Liver (tissue), 9 donors: Measurements from ENCODE around the gene TRAPPC2L. TPM values are rescaled to one million over a fixed set of nuclear protein-coding genes. Genes with fewer than 3 reads are reported as not detected.

Source experiments
- DNase-seq: peaks from one replicate; pipeline ENCODE4 v3.0.0-alpha.2; 2017; ENCODE audit warnings: low spot score
- H3K27ac ChIP-seq, 2 donors: one replicate each; pipeline ENCODE4 v1.7.0; 2013; ENCODE audit warnings: inconsistent platforms in 2 of 2, low read length in 2 of 2, control low read depth in 1 of 2, low read depth in 1 of 2, mild to moderate bottlenecking in 1 of 2
- H3K27me3 ChIP-seq, 4 donors: one replicate each; pipeline versions ENCODE4 v1.6.1 to v1.7.0; 2013; ENCODE audit warnings: low read length in 3 of 4, inconsistent platforms in 1 of 4, mild to moderate bottlenecking in 1 of 4, moderate library complexity in 1 of 4; ENCODE audit not compliant: control insufficient read depth in 4 of 4, insufficient read depth in 4 of 4
- H3K36me3 ChIP-seq, 4 donors: one replicate each; pipeline versions ENCODE4 v1.6.1 to v1.7.0; 2013; ENCODE audit warnings: low read length in 3 of 4, mild to moderate bottlenecking in 3 of 4, low read depth in 1 of 4, moderate library complexity in 1 of 4; ENCODE audit not compliant: control insufficient read depth in 4 of 4, insufficient read depth in 3 of 4
- H3K4me1 ChIP-seq, 4 donors: one replicate each; pipeline versions ENCODE4 v1.6.1 to v1.7.0; 2013; ENCODE audit warnings: low read length in 3 of 4, mild to moderate bottlenecking in 3 of 4, moderate library complexity in 1 of 4; ENCODE audit not compliant: control insufficient read depth in 4 of 4, insufficient read depth in 4 of 4
- H3K4me3 ChIP-seq, 3 donors: one replicate each; pipeline versions ENCODE4 v1.6.1 to v1.7.0; 2013; ENCODE audit warnings: low read length in 3 of 3, control low read depth in 1 of 3, low read depth in 1 of 3, mild to moderate bottlenecking in 1 of 3
- H3K9ac ChIP-seq, 2 donors: one replicate each; pipeline ENCODE4 v1.7.0; 2013; ENCODE audit warnings: low read length in 2 of 2, mild to moderate bottlenecking in 2 of 2, moderate library complexity in 2 of 2, control low read depth in 1 of 2, low read depth in 1 of 2
- H3K9me3 ChIP-seq, 4 donors: one replicate each; pipeline versions ENCODE4 v1.6.1 to v1.7.0; 2013; ENCODE audit warnings: low read length in 3 of 4; ENCODE audit not compliant: control insufficient read depth in 4 of 4
- ATF3 ChIP-seq: IDR thresholded peaks from 2 replicates; pipeline ENCODE4 v1.6.1; 2016; ENCODE audit warnings: antibody characterized with exemption
- EGR1 ChIP-seq, 2 donors: IDR thresholded peaks; 2 replicates each; pipeline ENCODE4 v1.6.1; 2016 to 2018; ENCODE audit warnings: antibody characterized with exemption in 2 of 2, low read depth in 2 of 2
- FOXA1 ChIP-seq: IDR thresholded peaks from 2 replicates; pipeline ENCODE4 v1.6.1; 2016; ENCODE audit warnings: antibody characterized with exemption
- FOXA2 ChIP-seq: IDR thresholded peaks from 2 replicates; pipeline ENCODE4 v1.6.1; 2016; ENCODE audit warnings: antibody characterized with exemption
- GABPA ChIP-seq, 2 donors: IDR thresholded peaks in 1 of 2; conservative IDR thresholded peaks in 1 of 2; 2 replicates each; pipeline ENCODE4 v1.6.1; 2016; ENCODE audit warnings: antibody characterized with exemption in 2 of 2, mild to moderate bottlenecking in 1 of 2, moderate library complexity in 1 of 2
- HNF4A ChIP-seq, 2 donors: conservative IDR thresholded peaks; 2 replicates each; pipeline ENCODE4 v1.6.1; 2016; ENCODE audit warnings: antibody characterized with exemption in 2 of 2, mild to moderate bottlenecking in 2 of 2
- HNF4G ChIP-seq: IDR thresholded peaks from 2 replicates; pipeline ENCODE4 v1.6.1; 2016; ENCODE audit warnings: antibody characterized with exemption
- JUND ChIP-seq, 2 donors: IDR thresholded peaks; 2 replicates each; pipeline ENCODE4 v1.6.1; 2016; ENCODE audit warnings: antibody characterized with exemption in 2 of 2
- MAX ChIP-seq: IDR thresholded peaks from 2 replicates; pipeline ENCODE4 v1.6.1; 2016; ENCODE audit warnings: antibody characterized with exemption
- NR2F2 ChIP-seq: IDR thresholded peaks from 2 replicates; pipeline ENCODE4 v1.6.1; 2016; ENCODE audit warnings: antibody characterized with exemption
- RAD21 ChIP-seq, 2 donors: IDR thresholded peaks; 2 replicates each; pipeline ENCODE4 v1.6.1; 2016; ENCODE audit warnings: antibody characterized with exemption in 2 of 2, mild to moderate bottlenecking in 2 of 2
- REST ChIP-seq: IDR thresholded peaks from 2 replicates; pipeline ENCODE4 v1.6.1; 2016; ENCODE audit warnings: antibody characterized with exemption, mild to moderate bottlenecking
- RXRA ChIP-seq, 2 donors: IDR thresholded peaks; 2 replicates each; pipeline ENCODE4 v1.6.1; 2017 to 2018; ENCODE audit warnings: antibody characterized with exemption in 2 of 2, mild to moderate bottlenecking in 1 of 2
- SP1 ChIP-seq: IDR thresholded peaks from 2 replicates; pipeline ENCODE4 v1.6.1; 2018; ENCODE audit warnings: antibody characterized with exemption, mild to moderate bottlenecking
- TAF1 ChIP-seq: conservative IDR thresholded peaks from 2 replicates; pipeline ENCODE4 v1.6.1; 2016; ENCODE audit warnings: antibody characterized with exemption, mild to moderate bottlenecking
- YY1 ChIP-seq: IDR thresholded peaks from 2 replicates; pipeline ENCODE4 v1.6.1; 2016; ENCODE audit warnings: antibody characterized with exemption, mild to moderate bottlenecking
- ZBTB33 ChIP-seq: IDR thresholded peaks from 2 replicates; pipeline ENCODE4 v1.6.1; 2016; ENCODE audit warnings: antibody characterized with exemption
- WGBS: extraction: QIAGEN DNeasy Blood & Tissue Kit; methylation state at CpG from one replicate; pipeline ENCODE4 v1.1.7; 2013; 5-methylcytosine and 5-hydroxymethylcytosine counted together
- polyA plus RNA-seq, 2 donors: library from polyadenylated mRNA; stranded (reverse) in 1 of 2; unstranded in 1 of 2; fragments of 200-250 nt in 1 of 2; fragments of >200 nt in 1 of 2; fragmentation: Nextera tagmentation in 1 of 2; extraction: Ambion mirVana in 1 of 2; gene quantifications; one replicate each; pipeline versions ENCODE4 v1.2.1 to v1.2.3, GENCODE V29; 2013 to 2015
- total RNA-seq, 2 donors: library from RNA; depleted of rRNA; stranded (reverse); fragments of >200 nt; gene quantifications; one replicate each; pipeline ENCODE4 v1.2.3, GENCODE V29; 2014
- donor health status: healthy.
- donor health status: healthy.
- donor health status: healthy.
- donor health status: healthy.
- donor health status: healthy.

Gene TRAPPC2L
- total and polyA plus RNA-seq, 4 donors = 16.3 to 59.4 (median 22.2) TPM

DNA sequence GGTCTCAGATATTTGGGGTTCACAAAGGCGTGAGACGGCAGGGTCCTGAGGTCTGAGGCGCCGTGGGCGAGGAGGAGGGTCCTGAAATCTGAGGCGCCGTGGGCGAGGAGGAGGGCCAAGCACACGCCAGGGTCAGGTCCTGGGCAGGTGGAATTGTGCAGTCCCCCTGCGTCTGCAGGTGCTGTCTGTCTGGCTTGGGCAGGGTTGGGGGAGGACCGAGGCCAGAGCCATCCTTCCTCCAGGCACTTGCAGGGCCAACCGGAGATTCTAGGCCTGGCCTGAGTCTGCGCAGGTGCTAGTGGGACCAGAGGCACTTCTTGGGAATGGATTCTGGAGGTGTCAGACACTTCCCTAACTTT, 42.8 kb upstream of the TRAPPC2L start:
- WGBS = 86% methylated on average over 13 of the region's 13 CpGs
- no peak for DNase-seq

DNA sequence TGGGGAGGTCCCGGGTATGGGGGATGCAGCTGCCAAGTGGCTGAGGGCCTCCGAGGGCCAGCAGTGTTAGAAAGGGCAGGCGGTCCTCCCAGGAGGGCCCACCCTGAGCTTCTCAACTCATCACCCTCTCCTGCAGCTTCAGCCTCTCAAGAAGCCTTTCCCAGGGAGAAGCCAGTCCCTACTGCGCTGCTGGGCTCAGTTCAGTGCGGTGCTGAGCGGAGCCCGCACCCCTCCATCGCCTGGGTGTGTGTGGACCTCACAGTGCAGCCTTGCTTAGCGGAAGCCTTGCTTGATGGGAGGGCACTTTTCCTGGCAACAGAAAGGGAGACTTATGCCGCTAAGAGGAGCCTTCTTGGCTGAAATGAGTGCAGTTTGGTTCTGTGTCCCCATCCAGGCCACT, 41.7 kb upstream of the TRAPPC2L start:
- 94% methylated on average over 10 of the region's 10 CpGs for WGBS
- no peaks in the 10 kb centered on the region for H3K36me3 ChIP-seq
- no peak overlapping the region for H3K9ac ChIP-seq
- H3K4me3 ChIP-seq = no peak overlapping the region
- DNase-seq = no peak
- TF ChIP-seq MAX (no peak), GABPA (IDR thresholded peaks at IDR 0.05 in 1 of 2, conservative IDR thresholded peaks at IDR 0.05 in 1 of 2) (no peak), YY1 (no peak), NR2F2 (no peak), EGR1 (IDR thresholded peaks at IDR 0.05; ENCODE audit: low read depth in 2 of 2) (no peak), FOXA2 (no peak), SP1 (no peak), ZBTB33 (no peak), FOXA1 (no peak), TAF1 (no peak), REST (no peak), HNF4G (no peak), ATF3 (no peak), RXRA (IDR thresholded peaks at IDR 0.05) (no peak), JUND (IDR thresholded peaks at IDR 0.05) (no peak)
- H3K4me1 ChIP-seq = peaks cover 3 to 19% (median 12%) of the 10 kb centered on the region in 4 donors
- no peaks in the 10 kb centered on the region for H3K27me3 ChIP-seq
- no peak overlapping the region for H3K27ac ChIP-seq
- H3K9me3 ChIP-seq = no peaks in the 10 kb centered on the region

More for the DNA sequence above, 42.8 kb upstream of the TRAPPC2L start:
- no peak overlapping the region for H3K27ac ChIP-seq
- no peak overlapping the region for H3K4me3 ChIP-seq
- TF ChIP-seq JUND (IDR thresholded peaks at IDR 0.05) (no peak), YY1 (no peak), FOXA1 (no peak), EGR1 (IDR thresholded peaks at IDR 0.05; ENCODE audit: low read depth in 2 of 2) (no peak), MAX (no peak), HNF4A (conservative IDR thresholded peaks at IDR 0.05) (no peak), RAD21 (IDR thresholded peaks at IDR 0.05) (no peak)
- H3K27me3 ChIP-seq = no peaks in the 10 kb centered on the region
- H3K9me3 ChIP-seq = no peaks in the 10 kb centered on the region
- H3K36me3 ChIP-seq = peaks cover 0 to 6% (median 2%) of the 10 kb centered on the region in 4 donors
- H3K4me1 ChIP-seq = peaks cover 3 to 24% (median 13%) of the 10 kb centered on the region in 4 donors
- H3K9ac ChIP-seq = no peak overlapping the region
